Omental fat pad (tissue), 4 donors: Measurements from ENCODE around the gene SCARF1. TPM values are rescaled to one million over a fixed set of nuclear protein-coding genes. Genes with fewer than 3 reads are reported as not detected.

Experiments used
- ATAC-seq: fragments of 150-250 bp; one replicate; pipeline ENCODE4 v1.9.1; 2016; ENCODE audit warnings: mild to moderate bottlenecking, moderate library complexity; ENCODE audit not compliant: low FRiP score
- DNase-seq: peaks from one replicate; pipeline ENCODE4 v3.0.0-alpha.2; 2019; ENCODE audit warnings: low spot score
- total RNA-seq, 4 donors: library from RNA; depleted of rRNA; stranded (reverse); fragments of >200 nt; gene quantifications; one replicate each; pipeline ENCODE4 v1.1.0, GENCODE V29; 2016
- TF ChIP-seq, protein P1 (sequence below), 3 donors: fragments of 450-650 bp; IDR thresholded peaks; one replicate each; pipeline ENCODE4 v1.5.1; 2016 to 2017; ENCODE audit warnings: antibody characterized with exemption in 3 of 3, mild to moderate bottlenecking in 3 of 3, moderate library complexity in 2 of 3

SCARF1 gene
- total RNA-seq, 4 donors from 2014 or later = 7.2 to 43.0 (median 18.8) TPM

DNA sequence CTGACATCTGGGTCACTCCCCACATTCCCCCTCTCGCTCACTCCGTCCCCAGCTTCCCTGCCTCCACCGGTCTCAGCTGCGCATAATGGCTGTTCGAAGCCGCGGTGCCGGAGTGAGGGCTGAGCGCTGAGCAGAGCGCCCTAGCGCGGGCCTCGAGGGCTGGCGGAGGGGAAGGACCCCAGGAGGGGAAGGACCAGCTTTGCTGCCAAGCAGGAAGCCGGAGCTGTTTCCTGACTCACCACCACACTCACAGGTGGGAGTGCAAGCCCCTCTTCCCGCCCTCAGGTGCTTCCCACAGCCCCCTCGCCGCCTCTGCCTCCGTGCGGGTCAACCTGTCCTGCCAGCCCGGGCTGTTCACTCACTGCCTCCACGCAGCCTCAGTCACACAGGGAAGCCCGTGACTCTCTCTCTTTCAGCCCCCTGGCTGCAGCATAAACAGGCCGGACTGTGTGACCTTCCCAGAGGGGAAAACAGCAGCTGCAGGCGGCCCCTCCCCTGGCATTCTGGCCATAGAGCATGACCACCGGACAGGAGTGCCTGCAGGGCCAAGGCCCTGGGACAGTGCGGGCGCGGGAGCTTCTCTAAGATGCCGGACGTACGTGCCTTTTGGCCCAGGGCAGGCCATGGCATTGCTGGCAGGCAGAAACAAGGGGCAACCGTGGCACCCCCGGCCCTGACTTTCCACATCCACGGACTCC, 40.6 kb downstream of the SCARF1 start:
- no peak for DNase-seq
- no peak for ATAC-seq
- TF ChIP-seq, protein P1, sequence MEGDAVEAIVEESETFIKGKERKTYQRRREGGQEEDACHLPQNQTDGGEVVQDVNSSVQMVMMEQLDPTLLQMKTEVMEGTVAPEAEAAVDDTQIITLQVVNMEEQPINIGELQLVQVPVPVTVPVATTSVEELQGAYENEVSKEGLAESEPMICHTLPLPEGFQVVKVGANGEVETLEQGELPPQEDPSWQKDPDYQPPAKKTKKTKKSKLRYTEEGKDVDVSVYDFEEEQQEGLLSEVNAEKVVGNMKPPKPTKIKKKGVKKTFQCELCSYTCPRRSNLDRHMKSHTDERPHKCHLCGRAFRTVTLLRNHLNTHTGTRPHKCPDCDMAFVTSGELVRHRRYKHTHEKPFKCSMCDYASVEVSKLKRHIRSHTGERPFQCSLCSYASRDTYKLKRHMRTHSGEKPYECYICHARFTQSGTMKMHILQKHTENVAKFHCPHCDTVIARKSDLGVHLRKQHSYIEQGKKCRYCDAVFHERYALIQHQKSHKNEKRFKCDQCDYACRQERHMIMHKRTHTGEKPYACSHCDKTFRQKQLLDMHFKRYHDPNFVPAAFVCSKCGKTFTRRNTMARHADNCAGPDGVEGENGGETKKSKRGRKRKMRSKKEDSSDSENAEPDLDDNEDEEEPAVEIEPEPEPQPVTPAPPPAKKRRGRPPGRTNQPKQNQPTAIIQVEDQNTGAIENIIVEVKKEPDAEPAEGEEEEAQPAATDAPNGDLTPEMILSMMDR (IDR thresholded peaks at IDR 0.05) = no peak

DNA sequence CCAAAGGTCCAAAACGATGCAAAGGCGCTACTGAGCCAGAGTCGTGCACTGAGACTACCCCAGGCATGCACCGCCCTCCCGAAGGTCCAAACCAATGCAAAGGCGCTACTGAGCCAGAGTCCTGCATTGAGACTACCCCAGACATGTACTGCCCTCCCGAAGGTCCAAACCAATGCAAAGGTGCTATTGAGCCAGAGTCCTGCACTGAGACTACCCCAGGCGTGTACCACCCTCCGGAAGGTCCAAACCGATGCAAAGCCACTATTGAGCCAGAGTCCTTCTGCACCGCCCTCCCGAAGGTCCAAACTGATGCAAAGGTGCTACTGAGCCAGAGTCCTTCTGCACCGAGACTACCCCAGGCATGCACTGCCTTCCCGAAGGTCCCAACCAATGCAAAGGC, 44.0 kb downstream of the SCARF1 start:
- DNase-seq = no peak
- no peak for ATAC-seq
- TF ChIP-seq, protein P1 (IDR thresholded peaks at IDR 0.05) = no peak

DNA sequence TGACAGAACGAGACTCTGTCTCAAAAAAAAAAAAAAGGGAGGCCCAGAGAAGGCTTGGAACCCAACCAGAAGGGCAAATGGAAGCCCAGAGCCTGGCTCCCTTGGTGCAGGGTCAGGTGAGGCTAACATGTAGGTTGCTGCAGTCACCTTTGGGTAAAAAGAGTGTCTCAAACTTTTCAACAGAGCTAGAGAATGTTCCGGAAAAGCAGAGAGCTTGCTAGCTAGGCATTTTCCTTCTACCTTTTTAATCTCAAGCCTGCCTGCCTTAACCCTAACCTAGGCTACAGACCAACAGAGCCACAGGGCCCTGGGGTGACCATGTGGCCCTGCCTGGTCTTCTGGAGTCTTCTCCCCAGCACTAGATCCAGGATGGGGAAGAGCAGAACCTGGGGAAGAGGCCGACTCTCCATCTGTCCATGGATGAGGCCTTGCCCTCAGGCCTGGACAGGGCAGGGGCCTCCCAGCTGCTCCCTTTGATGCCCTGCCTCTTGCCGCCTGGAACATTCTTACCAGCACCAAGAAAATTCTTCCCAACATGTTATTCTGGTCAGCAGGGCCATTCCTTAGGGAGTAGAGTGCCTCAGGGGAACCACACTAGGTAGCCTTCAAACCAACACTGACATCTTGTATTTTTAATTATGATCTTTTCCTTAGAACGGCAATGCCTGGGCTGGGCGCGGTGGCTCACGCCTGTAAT, 47.0 kb downstream of the SCARF1 start:
- TF ChIP-seq, protein P1 (IDR thresholded peaks at IDR 0.05) = no peak

DNA sequence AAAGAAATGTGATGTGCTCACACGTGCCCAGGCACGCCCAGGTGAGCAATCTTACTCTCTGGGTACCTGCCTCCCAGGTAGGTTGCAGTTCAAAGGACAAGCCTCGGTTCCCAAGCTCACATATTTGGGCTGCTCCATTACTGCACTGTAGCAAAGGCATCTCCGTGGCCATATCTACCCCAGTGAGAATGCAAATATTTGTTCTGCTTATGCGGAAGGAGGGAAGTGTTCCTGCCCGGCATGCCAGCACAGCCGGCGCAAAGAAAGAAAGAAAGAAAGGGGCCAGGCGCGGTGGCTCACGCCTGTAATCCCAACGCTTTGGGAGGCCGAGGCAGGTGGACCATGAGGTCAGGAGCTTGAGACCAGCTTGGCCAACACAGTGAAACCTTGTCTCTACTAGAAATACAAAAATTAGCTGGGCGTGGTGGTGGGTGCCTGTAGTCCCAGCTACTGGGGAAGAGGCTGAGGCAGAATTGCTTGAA, 47.6 kb downstream of the SCARF1 start:
- no peak for ATAC-seq
- TF ChIP-seq, protein P1 (IDR thresholded peaks at IDR 0.05) = no peak
- no peak for DNase-seq

More for the DNA sequence above, 47.0 kb downstream of the SCARF1 start:
- no peak for ATAC-seq
- DNase-seq = no peak

DNA sequence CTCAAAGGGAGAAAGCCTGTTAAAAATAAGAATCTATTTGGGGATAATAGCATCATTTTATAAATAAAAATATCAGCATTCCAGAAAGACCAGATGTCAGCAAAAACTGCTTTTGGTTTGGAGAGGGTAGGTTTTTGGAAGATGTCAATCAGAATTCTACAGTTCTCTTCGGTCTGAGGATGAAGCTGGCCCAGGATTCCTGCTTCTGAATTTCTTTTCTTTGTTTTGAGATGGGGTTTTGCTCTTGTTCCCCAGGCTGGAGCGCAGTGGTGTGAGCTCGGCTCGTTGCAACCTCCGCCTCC, 52.0 kb downstream of the SCARF1 start:
- DNase-seq = no peak
- TF ChIP-seq, protein P1 (IDR thresholded peaks at IDR 0.05) = no peak
- no peak for ATAC-seq

DNA sequence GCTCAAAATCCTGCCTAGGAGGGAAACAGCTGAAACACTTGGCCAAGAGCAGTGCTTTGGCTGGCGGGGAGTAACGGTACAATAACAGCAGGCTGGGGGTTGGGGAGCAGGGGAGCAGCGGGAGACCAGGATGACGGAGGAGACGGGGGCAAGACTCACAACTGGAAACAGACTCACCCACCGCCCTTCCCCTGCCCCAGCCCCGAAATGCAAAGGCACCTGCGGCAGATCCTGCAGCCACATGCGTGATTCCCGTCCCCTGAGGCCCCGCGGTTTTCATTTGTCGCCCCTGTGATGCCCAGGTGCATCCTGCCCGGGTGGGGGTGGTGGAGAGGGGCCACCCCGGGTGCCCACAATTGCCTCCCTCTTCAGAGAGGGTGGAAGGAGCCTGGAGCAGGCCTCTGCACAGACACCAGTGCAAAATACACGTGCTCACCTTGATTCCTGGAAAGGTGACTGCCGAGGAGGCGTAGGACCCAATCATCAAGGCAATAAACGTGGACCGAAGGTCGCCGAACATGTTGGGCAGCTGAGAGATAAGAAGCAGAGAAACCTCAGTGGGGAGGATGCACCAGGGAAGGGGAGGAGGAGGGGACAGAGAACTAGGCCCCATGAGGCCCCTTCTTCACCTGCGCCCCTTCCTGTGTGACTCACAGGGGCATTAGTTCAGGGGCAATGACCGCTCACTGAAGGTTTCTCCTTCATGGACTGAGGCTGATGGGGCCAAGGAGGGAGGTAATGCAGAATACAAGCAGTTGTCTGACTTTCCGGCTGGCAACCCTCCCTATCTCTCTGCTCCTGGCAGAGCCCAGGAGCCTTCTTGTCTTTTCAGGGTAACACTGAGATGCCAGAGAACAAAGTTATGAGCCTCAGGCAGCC, 52.5 kb downstream of the SCARF1 start:
- ATAC-seq (no peak), DNase-seq (no peak)
- TF ChIP-seq, protein P1 (IDR thresholded peaks at IDR 0.05) = no peak
